Right lung (tissue), 5 donors: ENCODE data around the gene PKMYT1. TPM values are rescaled to one million over a fixed set of nuclear protein-coding genes. Genes with fewer than 3 reads are reported as not detected.

Experiments
- DNase-seq, 2 donors: peaks; one replicate each; pipeline ENCODE4 v3.0.0-alpha.2; 2013
- polyA plus RNA-seq, 5 donors: library from polyadenylated mRNA; unstranded; fragments of 120-200 nt; gene quantifications; one replicate each; pipeline versions ENCODE4 v1.2.1 to v1.2.3, GENCODE V29; 2013; ENCODE audit warnings: inconsistent platforms in 1 of 5, low replicate concordance in 1 of 5; ENCODE audit not compliant: insufficient read length in 5 of 5, insufficient read depth in 1 of 5

The PKMYT1 gene
- polyA plus RNA-seq, 5 donors, result 14.5 to 22.9 (median 15.4) TPM

- DNase-seq, result no peak
These were observed 21.1 kb upstream of the PKMYT1 start for GRCh38 chr16:3001316-3001715.

DNA sequence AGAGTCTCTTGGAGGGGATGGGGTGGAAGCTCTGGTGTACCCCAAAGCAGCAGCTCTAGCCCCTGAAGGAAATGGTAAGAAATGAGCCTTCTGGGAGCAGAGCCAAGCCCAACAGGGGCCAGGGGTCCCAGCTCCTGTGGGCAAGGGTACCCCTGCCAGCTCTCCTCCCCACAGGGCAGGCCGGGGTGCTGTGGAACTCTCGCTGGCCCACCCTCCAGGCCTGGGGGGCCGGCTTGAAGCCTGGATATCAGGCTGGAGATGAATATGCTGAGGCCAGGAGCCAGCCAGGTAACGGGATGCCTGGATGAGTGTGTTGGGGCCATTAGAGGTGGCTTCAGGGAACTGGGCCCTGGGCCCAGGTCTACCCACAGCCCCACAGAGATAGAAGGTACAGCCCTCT, 20.3 kb upstream of the PKMYT1 start:
- no peak for DNase-seq

- DNase-seq, result no peak
These were observed 19.7 kb upstream of the PKMYT1 start for GRCh38 chr16:2999929-3000328.

DNA sequence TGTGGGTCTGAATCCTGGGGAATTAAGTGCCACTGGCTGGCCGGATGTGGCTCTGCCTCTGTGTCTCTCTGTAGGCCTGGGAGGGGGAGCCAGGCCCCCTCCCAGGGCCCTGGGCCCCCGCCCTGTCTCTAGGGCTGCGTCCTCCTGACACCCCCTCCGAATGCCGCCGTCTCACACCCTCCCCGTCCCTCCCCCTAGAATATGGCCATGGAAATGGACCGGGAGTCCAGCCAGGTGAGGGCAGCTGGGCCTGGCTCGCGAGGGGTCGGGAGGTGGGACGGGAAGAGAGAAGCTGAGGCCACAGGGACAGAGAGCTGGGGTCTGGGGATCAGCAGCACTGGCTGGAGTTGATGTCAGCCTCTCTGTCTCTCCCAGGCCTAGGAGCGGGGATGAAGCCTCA, 16.1 kb upstream of the PKMYT1 start:
- DNase-seq, result no peak

GRCh38 chr16:2992383-2993081, 12.3 kb upstream of the PKMYT1 start:
- no peak for DNase-seq

- no peak for DNase-seq
These were observed 11.5 kb upstream of the PKMYT1 start for GRCh38 chr16:2991566-2992261.

GRCh38 chr16:2990891-2991290, 10.6 kb upstream of the PKMYT1 start:
- no peak for DNase-seq

DNA sequence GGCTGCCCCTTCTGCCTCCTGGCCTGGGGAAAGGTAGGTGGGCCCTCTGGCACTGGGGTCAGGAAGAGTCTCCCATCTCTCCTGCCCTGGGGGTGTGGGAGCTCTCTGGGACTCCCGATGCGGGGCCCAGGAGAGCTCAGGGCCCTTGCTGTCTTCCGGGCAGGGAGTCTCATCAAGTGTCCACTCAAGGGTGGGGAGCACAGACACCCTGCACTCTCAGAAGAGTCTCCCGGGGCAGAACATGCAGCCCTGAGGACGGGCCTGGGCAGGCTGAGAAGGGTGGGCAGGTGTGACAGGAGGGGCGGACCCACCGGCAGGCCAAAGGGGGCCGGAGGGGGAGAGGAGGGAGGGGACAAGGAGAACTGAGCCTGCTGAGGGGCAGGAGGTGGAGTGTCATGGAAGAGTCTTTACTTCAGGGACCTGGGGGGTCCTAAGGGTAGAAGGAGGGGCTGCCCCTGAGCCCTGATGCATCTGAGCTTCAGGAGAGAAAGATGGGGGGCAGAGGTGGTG, 8.4 kb upstream of the PKMYT1 start:
- DNase-seq, result no peak

GRCh38 chr16:2987833-2988232, 7.6 kb upstream of the PKMYT1 start:
- DNase-seq, result peak; percentile 70 to 71

DNA sequence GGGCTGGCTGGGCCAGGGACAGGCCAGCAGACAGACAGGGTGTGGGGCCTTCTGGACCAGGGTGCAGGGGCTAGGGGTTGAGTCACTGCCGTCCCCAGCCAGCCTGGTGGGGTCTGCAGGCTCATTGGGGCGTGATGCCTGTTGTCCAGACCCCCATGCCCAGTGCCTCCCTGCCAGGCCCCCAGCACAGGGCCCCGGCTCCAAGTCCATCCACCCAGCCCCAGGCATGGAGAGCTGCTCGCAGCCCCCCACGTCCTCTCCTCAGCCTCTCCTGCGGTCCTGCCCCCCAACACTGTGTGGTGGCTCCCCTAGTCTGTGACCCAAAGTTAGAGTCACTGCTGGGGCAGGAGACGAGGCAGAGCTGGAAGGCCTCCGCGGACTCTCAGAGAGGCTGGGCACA, 7.0 kb upstream of the PKMYT1 start:
- no peak for DNase-seq

GRCh38 chr16:2986623-2987188, 6.5 kb upstream of the PKMYT1 start:
- DNase-seq, result no peak

GRCh38 chr16:2985893-2986355, 5.7 kb upstream of the PKMYT1 start:
- no peak for DNase-seq

DNA sequence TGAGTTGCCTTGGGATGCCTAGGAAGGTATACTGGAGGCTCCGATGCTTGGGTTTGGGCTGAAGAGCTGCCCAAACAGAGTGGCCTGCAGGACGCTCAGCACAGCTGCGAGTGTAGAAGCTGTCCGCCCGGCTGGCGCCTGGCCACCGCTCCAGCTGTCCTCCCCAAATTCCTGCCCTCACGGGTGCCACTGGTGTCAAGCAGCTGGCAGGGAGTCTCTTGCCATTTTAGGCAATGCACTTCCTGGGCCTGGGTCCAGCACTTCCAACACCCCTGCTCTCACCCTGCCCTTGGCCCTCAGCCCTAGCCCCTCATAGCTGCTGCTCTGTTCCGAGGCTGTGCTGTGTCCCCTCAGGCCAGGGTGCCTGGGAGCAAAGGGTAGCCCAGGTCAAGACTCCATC, 5.2 kb upstream of the PKMYT1 start:
- peak in 1 of 2 donors; percentile 68 for DNase-seq

- DNase-seq, result peak; percentile 65 to 73
These were observed 3.5 kb upstream of the PKMYT1 start for GRCh38 chr16:2983706-2984136.

GRCh38 chr16:2982402-2982801, 2.2 kb upstream of the PKMYT1 start:
- no peak for DNase-seq

GRCh38 chr16:2981899-2982250, 1.6 kb upstream of the PKMYT1 start:
- no peak for DNase-seq

DNA sequence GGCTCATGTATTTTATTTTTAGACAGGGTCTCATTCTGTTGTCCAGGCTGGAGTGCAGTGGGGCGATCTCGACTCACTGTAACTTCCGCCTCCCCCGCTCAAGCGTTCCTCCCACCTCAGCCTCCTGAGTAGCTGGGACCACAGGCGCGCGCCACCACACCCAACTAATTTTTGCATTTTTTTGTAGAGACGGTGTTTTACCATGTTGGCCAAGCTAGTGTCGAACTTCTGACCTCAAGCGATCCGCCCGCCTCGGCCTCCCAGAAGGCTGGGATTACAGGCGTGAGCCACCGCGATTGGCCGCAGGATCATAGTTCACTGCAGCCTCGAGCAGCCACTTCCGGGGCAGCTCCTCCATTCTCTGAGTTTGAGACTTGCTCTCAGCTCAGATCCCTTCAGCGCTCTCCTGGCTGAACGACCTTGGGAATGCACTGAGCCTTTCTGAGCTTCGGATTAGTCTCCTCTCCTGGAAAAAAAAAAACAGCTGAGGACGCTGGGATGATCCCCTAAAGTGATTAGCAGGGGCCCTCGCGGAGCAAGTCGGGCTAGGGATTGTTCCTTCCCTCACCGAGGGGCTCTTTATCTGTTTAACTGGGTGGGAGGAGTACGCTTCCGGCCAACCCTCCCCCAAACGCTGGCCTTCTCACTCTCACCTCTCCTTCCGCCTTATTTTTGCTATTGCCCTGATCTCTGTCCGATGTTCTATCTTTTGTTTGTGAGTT, 1.1 kb upstream of the PKMYT1 start:
- no peak for DNase-seq

DNA sequence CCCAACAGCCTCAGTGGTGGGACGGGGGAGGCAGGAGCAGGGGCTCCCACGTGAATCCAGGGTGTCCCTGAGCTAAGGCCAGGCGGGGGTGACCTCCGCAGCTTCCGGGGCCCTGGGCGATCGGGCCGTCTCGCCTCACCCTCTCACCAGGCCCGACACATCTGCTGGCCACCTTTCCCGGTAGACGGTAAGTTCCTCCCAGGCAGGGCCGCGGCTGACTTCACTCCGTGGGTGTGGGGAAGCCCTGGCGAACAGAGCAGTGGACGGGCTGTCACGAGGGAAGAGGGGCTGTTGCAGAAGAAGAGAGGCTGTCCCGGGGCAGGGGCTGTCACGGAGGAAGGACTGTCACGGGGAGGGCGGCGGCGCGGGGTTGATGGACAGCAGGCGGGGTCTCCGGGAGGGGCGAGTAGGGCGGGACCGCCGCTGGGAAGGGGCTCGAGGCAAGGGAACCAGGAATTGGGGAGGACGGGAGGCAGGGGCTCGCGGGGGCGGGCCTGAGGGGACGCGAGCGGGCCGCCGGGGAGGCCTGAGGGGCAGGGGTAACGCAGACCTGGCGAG, 498 bp downstream of the PKMYT1 start:
- DNase-seq, result no peak

GRCh38 chr16:2977440-2977839, 2.8 kb downstream of the PKMYT1 start:
- DNase-seq, result peak; percentile 65 to 72

GRCh38 chr16:2976673-2977072, 3.6 kb downstream of the PKMYT1 start:
- no peak for DNase-seq

DNA sequence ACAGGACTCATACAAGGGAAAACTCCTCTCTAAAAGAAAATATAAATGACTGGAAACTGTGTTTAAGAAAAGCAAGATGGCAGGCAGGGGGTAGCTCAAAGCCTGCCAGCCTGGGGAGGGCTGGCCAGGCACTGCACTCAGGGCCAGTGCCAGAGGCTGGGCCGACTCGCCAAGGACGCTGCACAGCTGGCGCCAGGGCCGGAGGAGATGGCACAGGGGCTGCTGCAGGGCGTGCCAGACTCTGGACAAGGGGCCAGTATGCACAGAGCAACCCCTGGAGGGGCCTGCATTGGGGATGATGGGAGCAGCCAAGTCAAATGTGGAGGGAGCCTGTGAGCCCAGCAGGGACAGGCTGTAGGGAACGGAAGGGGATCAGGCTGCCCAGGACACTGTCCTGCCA, 4.0 kb downstream of the PKMYT1 start:
- no peak for DNase-seq
